Spleen (tissue), 11 donors: Measurements from ENCODE around the gene CERS5. TPM values are rescaled to one million over a fixed set of nuclear protein-coding genes. Genes with fewer than 3 reads are reported as not detected.

Source experiments
- DNase-seq: peaks from one replicate; pipeline ENCODE4 v3.0.0-alpha.2; 2020
- H3K27ac ChIP-seq, 8 donors: fragments of 200-600 bp; sonication (generic) in 7 of 8; 1 replicate in 4 of 8; 2 replicates in 4 of 8; pipeline versions ENCODE4 v1.5.0 to v1.8.0; 2016 to 2021; ENCODE audit warnings: inconsistent platforms in 4 of 8, mild to moderate bottlenecking in 4 of 8, moderate library complexity in 1 of 8
- H3K27me3 ChIP-seq, 7 donors: fragments of 200-600 bp; sonication (generic) in 6 of 7; replicated peaks in 1 of 7; 1 replicate in 4 of 7; 2 replicates in 3 of 7; pipeline versions ENCODE4 v1.5.0 to v1.8.0; 2016 to 2021; ENCODE audit warnings: inconsistent platforms in 3 of 7, mild to moderate bottlenecking in 1 of 7
- H3K36me3 ChIP-seq, 6 donors: fragments of 200-600 bp; sonication (generic) in 5 of 6; 1 replicate in 4 of 6; 2 replicates in 2 of 6; pipeline versions ENCODE4 v1.5.0 to v1.8.0; 2016 to 2021; ENCODE audit warnings: inconsistent platforms in 2 of 6
- H3K4me1 ChIP-seq, 6 donors: fragments of 200-600 bp; sonication (generic) in 5 of 6; 1 replicate in 3 of 6; 2 replicates in 3 of 6; pipeline versions ENCODE4 v1.5.0 to v1.8.0; 2016 to 2021; ENCODE audit warnings: inconsistent platforms in 3 of 6
- H3K4me3 ChIP-seq, 8 donors: fragments of 200-600 bp; sonication (generic) in 7 of 8; 1 replicate in 4 of 8; 2 replicates in 4 of 8; pipeline versions ENCODE4 v1.5.0 to v1.8.0; 2016 to 2021; ENCODE audit warnings: inconsistent platforms in 4 of 8, mild to moderate bottlenecking in 4 of 8, moderate library complexity in 2 of 8
- H3K9me3 ChIP-seq, 8 donors: fragments of 200-600 bp; sonication (generic) in 7 of 8; 1 replicate in 4 of 8; 2 replicates in 4 of 8; pipeline versions ENCODE4 v1.5.0 to v1.8.0; 2016 to 2021; ENCODE audit warnings: inconsistent platforms in 4 of 8
- POLR2A ChIP-seq, 3 donors: fragments of 450-650 bp; IDR thresholded peaks; one replicate each; pipeline ENCODE4 v1.5.1; 2017; ENCODE audit warnings: antibody characterized with exemption in 3 of 3, mild to moderate bottlenecking in 1 of 3
- POLR2AphosphoS5 ChIP-seq, 3 donors: sonication (generic); formaldehyde crosslinking; IDR thresholded peaks; one replicate each; pipeline ENCODE4 v1.5.1; 2017; ENCODE audit warnings: antibody characterized with exemption in 3 of 3
- WGBS, 5 donors: extraction: QIAGEN DNeasy Blood & Tissue Kit in 3 of 5; methylation state at CpG; one replicate each; pipeline versions ENCODE4 v1.1.5 to v1.1.7; 2013 to 2018; 5-methylcytosine and 5-hydroxymethylcytosine counted together
- intact Hi-C: fragments of 100-400 bp; cut with DNase I; formaldehyde crosslinking; loops from one replicate; pipeline ENCODE4 v1.15.0; 2023; ENCODE audit warnings: low total_unique reads
- polyA plus RNA-seq, 3 donors: library from polyadenylated mRNA; stranded (reverse); fragments of 200-250 nt; gene quantifications; one replicate each; pipeline ENCODE4 v1.2.1, GENCODE V29; 2013
- total RNA-seq, 7 donors: library from RNA; depleted of rRNA in 3 of 7; stranded (reverse); fragments of >200 nt in 3 of 7; fragmentation: NEBNext Ultra II Directional in 4 of 7; extraction: Animal tissue kit (Norgen Biotek cat#: 25700) in 4 of 7; gene quantifications; one replicate each; pipeline versions ENCODE4 v1.1.0 to v1.2.1, GENCODE V29; 2016 to 2021
- TF ChIP-seq, protein P1 (sequence below), 11 experiments: fragments of 200-600 bp in 7 of 11; fragments of 450-650 bp in 4 of 11; sonication (generic) in 4 of 11; IDR thresholded peaks in 8 of 11; conservative IDR thresholded peaks in 3 of 11; 1 replicate in 7 of 11; 2 replicates in 4 of 11; pipeline versions ENCODE4 v1.4.0 to v1.8.0; 2016 to 2021; ENCODE audit warnings: antibody characterized with exemption in 11 of 11, inconsistent platforms in 4 of 11, mild to moderate bottlenecking in 1 of 11
- donor health status: healthy with polysubstance abuse.
- donor health status: DM: no; HTN: no; CAD: no; lungs with moderate emphysema.
- donor health status: DM: no; HTN: no; CAD: no.
- donor health status: Bipolar disorder and iron deficiency.
- donor health status: healthy.
- donor health status: DM: no; HTN: no; CAD: no.
- donor health status: DM: yes; HTN: yes; CAD: no.

The CERS5 gene
- total and polyA plus RNA-seq, 10 donors: 21.8 to 90.8 (median 43.6) TPM

DNA sequence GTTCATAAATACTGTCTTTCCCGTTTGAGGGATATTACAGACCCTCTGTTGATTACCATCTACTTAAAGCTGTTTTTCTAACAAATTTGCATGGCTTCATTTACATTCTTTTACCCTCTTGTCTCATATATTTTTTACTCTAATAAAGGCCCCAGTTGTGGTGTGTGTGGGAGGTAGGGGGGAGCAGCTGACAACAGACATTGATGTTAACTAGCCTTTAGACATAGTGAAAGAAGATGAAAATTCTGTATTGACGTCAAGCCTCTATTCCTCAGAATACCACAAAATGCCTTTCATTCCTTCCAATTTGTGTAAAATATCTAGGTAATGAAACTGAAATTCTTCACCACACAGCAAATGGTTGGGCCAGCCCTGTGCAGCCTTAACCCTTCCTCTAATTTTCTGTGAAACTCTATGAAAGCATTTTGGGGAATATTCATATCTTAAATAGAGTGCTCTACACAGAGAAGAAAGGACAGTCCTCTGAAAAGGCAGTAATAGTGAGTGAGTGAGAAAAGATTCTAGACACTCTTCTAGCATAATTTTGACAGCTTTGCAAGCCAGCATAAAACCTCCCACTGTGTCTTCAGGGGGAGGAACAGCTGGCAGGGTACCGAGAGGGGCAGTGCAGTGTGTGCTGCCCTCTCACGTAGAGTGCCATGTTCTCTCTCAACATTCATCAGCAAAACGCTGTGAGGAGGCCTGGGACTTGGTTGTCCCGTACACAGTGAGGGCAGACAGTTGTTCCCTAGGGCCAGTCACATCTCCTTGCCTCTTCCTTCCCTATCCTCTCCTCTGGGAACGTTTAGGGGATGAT lies 20.1 kb upstream of the CERS5 start:
- Histone ChIP-seq H3K27me3 (no peaks in the 10 kb centered on the region), H3K9me3 (no peaks in the 10 kb centered on the region), H3K27ac (peak overlapping the region in 7 of 8 donors; percentile 56 to 74 (median 63)), H3K4me3 (no peak overlapping the region), H3K4me1 (peaks cover 7 to 46% (median 28%) of the 10 kb centered on the region in 6 donors), H3K36me3 (peaks cover 0 to 36% (median 7%) of the 10 kb centered on the region in 6 donors)
- intact Hi-C loops: no loop called here
- 53 to 82% (median 72%) methylated on average over 7 of the region's 7 CpGs for WGBS, 5 donors
- TF ChIP-seq POLR2A (IDR thresholded peaks at IDR 0.05) (no peak), POLR2AphosphoS5 (IDR thresholded peaks at IDR 0.05) (peak in 1 of 3 donors; percentile 19)
- DNase-seq: no peak

DNA sequence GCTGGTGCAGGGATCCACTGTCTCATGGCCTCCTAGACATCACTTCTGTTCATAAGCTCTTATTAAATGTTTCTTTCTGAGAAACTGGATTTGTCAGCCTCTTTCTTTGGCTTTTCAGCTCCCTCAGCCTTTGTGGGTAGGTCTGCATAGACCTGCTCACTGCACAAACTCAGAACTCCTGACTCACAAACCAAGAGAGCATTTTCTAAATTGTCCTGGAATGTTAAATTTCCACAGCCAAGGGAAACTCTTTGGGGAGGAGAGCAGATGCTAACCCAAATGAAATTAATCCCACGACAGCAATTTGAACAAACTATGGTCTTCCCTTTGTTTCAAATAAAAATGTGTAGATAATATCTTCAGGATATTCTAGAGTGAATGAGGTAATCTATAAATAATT lies 19.5 kb upstream of the CERS5 start:
- Histone ChIP-seq H3K4me1 (peaks cover 7 to 46% (median 28%) of the 10 kb centered on the region in 6 donors), H3K36me3 (peaks cover 0 to 36% (median 6%) of the 10 kb centered on the region in 6 donors), H3K27ac (peak overlapping the region in 6 of 8 donors; percentile 9 to 74 (median 61)), H3K27me3 (no peaks in the 10 kb centered on the region), H3K9me3 (no peaks in the 10 kb centered on the region), H3K4me3 (no peak overlapping the region)
- TF ChIP-seq POLR2AphosphoS5 (IDR thresholded peaks at IDR 0.05): no peak
- no peak for TF ChIP-seq POLR2A (IDR thresholded peaks at IDR 0.05)
- TF ChIP-seq, protein P1, sequence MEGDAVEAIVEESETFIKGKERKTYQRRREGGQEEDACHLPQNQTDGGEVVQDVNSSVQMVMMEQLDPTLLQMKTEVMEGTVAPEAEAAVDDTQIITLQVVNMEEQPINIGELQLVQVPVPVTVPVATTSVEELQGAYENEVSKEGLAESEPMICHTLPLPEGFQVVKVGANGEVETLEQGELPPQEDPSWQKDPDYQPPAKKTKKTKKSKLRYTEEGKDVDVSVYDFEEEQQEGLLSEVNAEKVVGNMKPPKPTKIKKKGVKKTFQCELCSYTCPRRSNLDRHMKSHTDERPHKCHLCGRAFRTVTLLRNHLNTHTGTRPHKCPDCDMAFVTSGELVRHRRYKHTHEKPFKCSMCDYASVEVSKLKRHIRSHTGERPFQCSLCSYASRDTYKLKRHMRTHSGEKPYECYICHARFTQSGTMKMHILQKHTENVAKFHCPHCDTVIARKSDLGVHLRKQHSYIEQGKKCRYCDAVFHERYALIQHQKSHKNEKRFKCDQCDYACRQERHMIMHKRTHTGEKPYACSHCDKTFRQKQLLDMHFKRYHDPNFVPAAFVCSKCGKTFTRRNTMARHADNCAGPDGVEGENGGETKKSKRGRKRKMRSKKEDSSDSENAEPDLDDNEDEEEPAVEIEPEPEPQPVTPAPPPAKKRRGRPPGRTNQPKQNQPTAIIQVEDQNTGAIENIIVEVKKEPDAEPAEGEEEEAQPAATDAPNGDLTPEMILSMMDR (IDR thresholded peaks at IDR 0.05 in 8 of 11, conservative IDR thresholded peaks at IDR 0.05 in 3 of 11): no peak
- WGBS, 5 donors: 76 to 89% (median 83%) methylated on average over 1 of the region's 1 CpG
- intact Hi-C loops: no loop called here
- DNase-seq: no peak

DNA sequence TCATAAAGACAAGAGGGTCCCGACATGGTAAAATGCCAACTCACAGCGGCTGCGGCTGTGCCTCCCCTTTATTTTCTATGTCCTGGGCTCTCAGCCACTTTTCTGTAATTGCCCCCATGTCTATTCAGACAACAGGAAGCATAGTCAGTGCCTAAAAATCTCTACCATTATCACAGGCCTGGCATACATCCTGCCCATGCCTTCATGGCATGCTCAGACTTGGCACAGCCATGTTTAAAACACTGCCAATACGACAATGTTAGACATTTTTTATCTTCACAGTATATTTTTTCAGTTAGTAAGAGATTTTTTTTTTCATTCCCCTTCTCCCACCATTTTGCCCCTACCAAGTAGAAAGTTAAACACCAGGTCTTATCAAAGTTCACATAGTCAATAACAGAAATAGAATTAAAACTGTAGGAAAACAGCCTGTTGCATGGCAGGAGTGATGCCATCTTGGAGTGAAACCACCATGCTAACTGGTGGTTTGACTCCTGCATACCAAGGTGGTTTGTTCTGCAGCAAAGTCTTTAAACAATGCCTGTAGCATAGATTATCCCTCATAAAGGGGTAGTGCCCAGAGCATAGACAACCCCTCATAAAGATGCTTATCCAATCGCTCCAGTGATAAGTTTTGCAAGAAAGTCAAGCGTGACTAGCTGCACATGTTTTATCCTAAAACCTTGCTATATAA lies 18.9 kb upstream of the CERS5 start:
- H3K27ac ChIP-seq: peak overlapping the region in 7 of 8 donors; percentile 53 to 74 (median 63)
- 72 to 87% (median 80%) methylated on average over 6 of the region's 6 CpGs for WGBS, 5 donors
- TF ChIP-seq, protein P1 (IDR thresholded peaks at IDR 0.05 in 8 of 11, conservative IDR thresholded peaks at IDR 0.05 in 3 of 11): no peak
- peak in 1 of 3 donors; percentile 42 for TF ChIP-seq POLR2AphosphoS5 (IDR thresholded peaks at IDR 0.05)
- H3K4me1 ChIP-seq: peaks cover 7 to 46% (median 28%) of the 10 kb centered on the region in 6 donors
- no peaks in the 10 kb centered on the region for H3K27me3 ChIP-seq
- intact Hi-C loops: no loop called here
- DNase-seq: no peak
- no peak overlapping the region for H3K4me3 ChIP-seq
- no peaks in the 10 kb centered on the region for H3K9me3 ChIP-seq
- peaks cover 0 to 36% (median 7%) of the 10 kb centered on the region in 6 donors for H3K36me3 ChIP-seq

DNA sequence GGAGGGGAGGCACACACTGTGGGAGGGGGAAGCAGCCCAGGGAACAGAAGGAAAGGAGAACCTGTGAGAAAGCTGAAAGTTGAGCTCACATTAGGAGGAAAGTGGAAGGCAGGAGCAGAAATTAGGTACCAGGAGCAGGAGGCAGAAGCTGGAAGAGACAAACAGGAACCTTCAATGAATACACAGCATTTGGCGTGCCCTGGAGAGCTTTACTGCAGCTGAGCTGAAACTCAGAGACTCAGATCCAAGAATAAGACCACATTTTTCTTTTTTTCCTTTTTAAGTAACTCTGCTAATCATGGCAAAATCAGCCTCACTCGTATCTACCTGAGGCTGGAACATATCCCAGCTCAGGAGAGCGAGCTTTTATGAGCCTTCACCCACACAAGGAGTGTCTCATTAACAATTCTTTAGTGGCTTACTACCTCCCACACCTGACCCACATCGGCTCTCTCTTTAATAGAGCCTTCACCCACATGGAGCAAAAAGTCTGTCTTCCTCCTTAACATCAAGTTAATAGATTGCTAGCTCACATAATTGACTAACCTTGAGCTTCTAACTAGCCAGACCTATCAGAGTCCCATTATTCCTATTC lies 18.2 kb upstream of the CERS5 start:
- Histone ChIP-seq H3K9me3 (no peaks in the 10 kb centered on the region), H3K4me1 (peaks cover 7 to 46% (median 28%) of the 10 kb centered on the region in 6 donors), H3K27me3 (no peaks in the 10 kb centered on the region), H3K27ac (peak overlapping the region in 7 of 8 donors; percentile 53 to 74 (median 63)), H3K36me3 (peaks cover 0 to 40% (median 14%) of the 10 kb centered on the region in 6 donors), H3K4me3 (no peak overlapping the region)
- 75 to 86% (median 81%) methylated on average over 4 of the region's 4 CpGs for WGBS, 5 donors
- no peak for DNase-seq
- intact Hi-C loops: no loop called here
- TF ChIP-seq, protein P1 (IDR thresholded peaks at IDR 0.05 in 8 of 11, conservative IDR thresholded peaks at IDR 0.05 in 3 of 11): no peak
- TF ChIP-seq POLR2A (IDR thresholded peaks at IDR 0.05): no peak
- no peak for TF ChIP-seq POLR2AphosphoS5 (IDR thresholded peaks at IDR 0.05)
